ELF-1 (cell line): Measurements from ENCODE around the gene SELENBP1.
A peak's percentile ranks its signal among the peaks of the same experiment; 100 is the strongest.
"Not testable (repeated sequence)": the region's sequence is repeated elsewhere in the genome, so short reads cannot be mapped to it uniquely, and the experiment has no call there.

Source experiments
- DNase-seq: peaks from one replicate; pipeline ENCODE4 v3.0.0-alpha.2; 2016; ENCODE audit warnings: low read depth, low spot score

Gene SELENBP1

DNA sequence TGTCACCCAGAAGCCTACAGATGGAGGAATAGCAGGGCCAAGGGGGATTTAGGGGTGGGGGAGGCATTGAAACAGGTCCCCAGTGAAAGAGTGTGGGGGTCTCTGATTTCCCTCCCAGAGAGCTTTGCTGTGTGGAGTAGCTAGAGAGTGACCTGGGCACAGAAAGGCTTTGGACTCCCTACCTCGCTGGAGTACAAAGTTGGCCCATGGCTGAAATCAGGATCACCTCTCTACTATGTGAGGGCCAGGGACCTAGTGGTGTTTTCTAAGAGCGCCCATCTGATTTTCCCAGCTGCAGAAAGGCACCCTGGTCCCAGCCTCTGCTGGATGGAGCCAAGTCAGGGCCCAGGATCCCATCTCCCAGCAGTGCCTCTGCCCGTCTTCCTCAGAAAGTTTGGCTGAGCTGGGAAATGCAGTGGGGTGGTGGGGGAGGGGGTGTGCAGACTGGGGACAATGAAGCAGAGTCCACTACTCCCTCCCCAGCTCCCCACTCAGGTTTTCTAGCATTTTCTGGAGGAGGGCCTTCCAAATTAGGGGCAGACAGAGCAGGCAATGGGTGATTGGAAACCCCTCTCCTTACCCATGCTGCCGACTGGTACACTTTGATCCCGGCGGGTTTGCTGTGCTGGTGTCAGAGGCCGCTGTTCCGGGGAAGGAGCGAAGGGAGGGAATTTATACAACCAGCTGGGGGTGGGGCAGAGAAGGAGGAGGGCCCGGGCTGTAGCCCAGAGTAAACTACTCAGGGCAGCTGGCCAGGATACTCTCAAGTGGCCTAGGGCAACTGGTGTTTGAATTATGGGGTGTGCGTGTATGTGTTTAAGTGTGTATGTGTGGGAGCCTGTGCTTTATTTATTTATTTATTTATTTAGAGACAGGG lies at the start of gene SELENBP1:
Gene SELENBP1, minus strand, starts transcription at position 648 of the 877 bp plus-strand sequence. Its CDS starts 64 bp downstream, at position 584.
- DNase-seq, result peak; percentile 83

DNA sequence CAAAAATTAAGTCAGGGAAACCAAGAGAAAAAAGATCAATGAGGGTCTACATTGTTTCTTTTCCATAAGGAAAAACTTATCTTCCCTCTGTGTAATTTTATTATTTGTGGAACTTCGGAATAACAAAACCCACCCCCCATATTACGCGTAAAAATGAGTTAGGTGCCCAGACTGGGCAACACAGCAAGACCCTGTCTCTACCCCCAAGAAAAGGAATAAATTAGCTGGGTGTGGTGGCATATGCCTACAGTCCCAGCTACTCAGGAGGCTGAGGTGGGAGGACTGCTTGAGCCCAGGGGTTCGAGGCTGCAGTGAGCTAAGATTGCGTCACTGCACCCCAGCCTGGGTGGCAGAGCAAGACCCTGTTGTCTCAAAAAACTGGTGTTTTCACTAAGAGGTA lies 47.3 kb upstream of the SELENBP1 start:
- no peak for DNase-seq

DNA sequence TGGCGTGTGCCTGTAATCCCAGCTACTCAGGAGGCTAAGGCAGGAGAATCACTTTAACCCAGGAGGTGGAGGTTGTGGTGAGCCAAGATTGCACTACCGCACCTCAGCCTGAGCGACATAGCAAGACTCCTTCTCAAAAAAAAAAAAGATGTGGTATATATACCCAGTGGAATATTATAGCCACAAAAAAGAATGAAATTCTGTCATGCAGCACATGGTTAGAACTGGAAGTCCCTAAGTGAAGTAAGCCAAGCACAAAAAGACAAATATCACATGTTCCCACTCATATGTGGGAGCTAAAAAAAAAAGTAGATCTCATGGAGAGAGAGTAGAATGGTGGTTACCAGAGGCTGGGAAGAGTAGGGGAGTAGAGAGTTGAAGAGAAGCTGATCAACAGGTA lies 45.6 kb upstream of the SELENBP1 start:
- no peak for DNase-seq

DNA sequence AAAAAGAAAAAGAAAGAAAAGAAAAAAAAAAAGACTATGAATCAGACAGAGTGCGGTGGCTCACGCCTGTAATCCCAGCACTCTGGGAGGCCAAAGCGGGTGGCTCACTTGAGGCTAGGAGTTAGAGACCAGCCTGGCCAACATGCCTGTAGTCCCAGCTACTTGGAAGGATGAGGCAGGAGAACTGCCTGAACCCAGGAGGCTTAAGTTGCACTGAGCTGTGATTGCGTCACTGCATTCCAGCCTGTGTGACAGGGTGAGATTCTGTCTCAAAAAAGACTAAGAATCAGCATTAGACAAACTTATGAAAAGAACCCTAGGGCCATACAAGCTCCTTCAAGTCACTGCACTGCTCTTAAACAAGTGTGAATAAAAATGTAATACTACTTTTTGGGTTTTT lies 43.7 kb upstream of the SELENBP1 start:
- no peak for DNase-seq

DNA sequence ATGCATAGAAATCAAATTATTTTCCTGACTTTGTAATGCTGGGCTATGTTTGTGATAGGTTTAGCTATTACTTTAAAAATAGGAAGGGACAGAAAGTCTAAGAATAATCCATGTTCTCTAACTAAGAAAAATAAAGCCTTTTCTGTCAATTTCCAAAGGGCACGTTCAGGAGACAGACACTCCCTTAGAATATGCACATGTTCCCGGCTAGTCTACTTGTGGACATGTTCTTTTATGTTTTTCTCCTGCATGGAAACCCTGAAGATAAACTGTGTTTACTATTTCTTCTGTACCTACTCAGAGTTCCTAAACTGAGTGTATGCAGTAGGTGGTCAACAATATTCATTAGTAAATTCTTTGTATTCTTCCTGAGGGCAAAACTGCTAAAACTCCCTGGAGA lies 39.4 kb upstream of the SELENBP1 start:
- DNase-seq, result no peak

DNA sequence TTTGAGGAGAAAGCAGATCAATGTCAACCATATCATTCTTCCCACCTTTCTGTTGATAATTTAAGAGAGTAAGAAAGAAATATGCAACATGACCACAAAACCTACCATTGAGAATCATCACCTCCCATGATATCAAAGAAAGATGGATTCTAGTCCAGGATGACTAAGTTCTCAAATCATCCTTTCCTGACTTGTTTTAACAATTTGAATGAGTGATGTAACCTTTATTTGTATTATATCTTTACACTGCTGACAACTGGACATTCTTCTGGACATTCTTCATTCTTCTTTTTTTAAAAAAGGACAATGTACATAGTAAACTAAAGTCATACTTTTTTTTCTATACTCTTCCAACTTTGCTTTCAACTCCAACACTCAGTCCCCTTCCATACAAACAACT lies 36.4 kb upstream of the SELENBP1 start:
- no peak for DNase-seq

DNA sequence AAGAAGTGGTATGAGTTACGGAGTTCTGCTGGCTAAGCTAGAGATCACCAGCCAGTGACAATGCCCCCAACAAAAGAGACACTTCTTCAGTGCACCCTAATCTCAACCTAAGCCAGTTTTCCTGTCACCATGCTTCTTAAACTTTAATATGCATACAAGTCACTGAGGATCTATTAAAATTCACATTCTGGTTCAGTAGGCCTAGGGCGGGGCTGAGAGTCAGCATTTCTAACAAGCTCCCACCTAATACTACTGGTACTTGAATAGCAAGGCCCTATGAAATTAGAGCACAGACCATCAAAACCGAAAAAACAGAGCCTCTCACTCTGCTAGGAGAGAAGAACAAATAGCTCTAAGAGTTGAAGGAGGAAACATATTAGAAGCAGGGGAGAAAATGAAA lies 34.8 kb upstream of the SELENBP1 start:
- DNase-seq, result no peak

DNA sequence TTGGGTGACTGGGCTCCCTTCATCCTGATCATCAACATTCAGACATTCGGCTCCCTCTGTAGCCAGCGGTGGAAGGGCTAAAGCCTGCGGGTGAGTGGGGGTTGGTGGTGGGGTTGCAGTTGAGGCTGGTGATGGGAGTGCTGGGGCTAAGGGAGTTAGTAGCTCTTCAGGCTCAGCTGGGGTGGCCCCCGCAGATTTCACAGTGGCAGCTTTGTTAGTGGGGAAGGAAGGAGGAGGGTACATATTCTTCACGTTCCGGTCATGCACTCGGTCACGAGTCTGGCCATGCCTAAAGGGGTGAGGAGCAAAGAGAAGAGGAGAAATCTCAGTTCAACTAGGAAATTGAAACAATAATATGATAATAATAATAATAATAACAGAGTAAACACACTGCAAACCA lies 33.7 kb upstream of the SELENBP1 start:
- DNase-seq, result no peak

DNA sequence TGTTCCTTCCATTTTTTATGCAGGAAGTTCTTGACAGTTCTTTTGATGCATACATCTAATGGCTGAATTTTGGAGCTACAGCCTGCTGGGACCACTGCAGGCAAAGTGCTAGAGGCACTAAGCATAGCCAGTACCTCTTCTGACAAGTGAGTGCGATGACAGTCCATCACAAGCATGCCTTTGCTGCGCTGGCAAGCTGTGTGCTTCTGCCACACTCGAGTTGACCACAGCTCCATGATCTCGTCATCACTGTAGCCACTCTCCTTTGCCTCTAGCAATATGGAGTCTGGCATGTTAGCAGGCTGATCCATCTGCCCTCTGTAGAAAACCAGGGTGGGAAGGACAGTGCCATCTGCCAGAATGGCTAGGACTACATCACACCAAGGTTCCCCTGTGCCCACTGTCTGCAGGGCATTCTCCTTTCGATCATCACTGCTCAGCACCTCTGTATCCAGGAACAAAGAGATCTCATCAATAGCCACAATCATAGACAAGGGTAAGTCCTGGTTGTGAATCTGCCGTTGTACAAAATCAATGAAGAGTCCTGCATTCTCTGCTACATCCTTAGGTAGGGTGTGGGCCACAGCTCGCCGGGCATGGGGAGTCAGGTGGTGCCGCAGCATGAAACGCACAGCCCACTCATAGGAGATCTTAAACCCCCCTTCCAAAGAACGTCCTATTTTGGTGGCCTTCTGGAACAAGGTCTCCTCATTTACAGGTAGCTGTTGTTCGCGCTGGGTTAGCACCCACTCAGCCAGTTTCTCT lies 32.9 kb upstream of the SELENBP1 start:
- DNase-seq, result no peak

DNA sequence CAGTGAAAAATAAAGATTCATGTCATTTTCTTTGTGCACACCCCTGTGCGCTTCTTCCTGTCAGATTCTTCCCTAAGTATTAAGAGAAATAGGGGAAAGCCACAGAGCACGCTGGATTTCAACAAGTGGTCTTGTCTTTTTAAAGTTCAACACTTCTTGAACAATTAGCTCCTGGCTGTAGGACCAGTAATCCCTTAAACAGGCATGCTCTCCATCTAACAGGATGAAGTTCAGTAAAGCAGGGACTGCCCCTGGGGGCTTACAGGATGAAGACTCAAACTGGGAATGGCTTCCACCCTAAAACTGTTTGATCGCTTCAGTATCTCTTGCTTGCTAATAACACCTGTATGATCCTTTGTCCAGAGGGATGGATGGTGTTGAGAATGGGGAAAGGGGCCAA lies 31.1 kb upstream of the SELENBP1 start:
- no peak for DNase-seq

DNA sequence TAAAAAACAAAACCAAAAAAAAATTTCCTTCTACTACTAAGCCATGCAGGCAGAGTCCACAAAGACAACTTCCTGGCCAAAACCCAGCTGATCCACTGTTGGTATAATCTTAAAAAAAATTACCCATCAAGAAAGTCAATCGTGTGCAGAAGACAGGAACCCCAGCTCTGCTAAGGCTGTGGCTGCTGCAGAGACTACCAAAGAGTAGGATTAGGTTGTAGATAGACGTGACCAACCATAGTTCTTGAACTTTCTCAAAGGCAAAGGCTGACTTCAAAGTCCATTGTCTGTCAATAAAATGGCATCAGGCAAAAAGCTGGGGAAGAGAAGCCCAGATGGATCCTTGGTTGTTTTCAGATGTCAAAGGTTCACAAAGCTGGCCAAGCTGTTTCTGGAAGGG lies 30.3 kb upstream of the SELENBP1 start:
- DNase-seq, result no peak

DNA sequence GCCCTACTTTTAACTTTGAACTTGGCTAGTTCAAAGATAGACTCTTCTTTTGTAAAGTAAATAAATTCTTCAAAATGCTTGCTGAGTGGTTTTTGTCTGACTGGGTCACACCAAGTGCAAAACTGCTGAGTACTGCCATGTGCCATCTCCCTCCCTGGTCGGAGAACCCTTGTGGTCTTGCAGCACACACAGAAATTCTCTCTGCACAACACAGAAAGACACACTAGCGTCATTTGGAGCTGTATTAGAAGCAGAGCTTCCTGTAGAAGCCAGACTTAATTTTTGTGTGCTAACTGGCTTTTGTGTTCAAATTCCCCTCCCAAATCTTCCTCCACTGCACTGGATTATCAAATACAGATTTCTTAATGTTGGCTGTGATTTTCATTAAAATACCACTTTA lies 29.4 kb upstream of the SELENBP1 start:
- no peak for DNase-seq

DNA sequence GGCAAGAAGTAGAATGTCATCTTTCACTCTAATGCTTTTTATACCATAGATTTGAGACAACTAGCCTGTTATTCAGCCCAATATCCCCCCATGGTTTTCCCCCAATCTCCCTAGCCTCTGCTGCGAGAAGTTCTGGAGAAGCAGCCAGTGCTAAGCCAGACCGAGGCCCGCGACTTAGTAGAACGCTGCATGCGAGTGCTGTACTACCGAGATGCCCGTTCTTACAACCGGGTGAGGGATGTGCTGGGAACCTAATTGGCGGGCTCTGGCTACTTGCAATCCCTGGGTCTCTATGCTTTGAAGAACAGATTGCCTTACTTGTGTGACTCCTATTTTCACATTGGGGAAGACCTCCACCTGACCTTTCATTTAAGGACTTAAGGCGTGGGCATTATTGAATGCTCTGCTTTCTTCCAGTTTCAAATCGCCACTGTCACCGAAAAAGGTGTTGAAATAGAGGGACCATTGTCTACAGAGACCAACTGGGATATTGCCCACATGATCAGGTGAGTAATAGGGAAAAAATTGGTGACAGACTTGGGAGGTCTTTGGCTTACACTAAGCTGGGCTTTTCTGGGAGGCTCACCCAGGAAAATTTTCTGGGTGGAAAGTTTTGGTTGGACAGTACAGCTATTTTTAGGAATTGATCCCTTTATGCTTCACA lies 28.8 kb upstream of the SELENBP1 start:
- DNase-seq, result no peak

DNA sequence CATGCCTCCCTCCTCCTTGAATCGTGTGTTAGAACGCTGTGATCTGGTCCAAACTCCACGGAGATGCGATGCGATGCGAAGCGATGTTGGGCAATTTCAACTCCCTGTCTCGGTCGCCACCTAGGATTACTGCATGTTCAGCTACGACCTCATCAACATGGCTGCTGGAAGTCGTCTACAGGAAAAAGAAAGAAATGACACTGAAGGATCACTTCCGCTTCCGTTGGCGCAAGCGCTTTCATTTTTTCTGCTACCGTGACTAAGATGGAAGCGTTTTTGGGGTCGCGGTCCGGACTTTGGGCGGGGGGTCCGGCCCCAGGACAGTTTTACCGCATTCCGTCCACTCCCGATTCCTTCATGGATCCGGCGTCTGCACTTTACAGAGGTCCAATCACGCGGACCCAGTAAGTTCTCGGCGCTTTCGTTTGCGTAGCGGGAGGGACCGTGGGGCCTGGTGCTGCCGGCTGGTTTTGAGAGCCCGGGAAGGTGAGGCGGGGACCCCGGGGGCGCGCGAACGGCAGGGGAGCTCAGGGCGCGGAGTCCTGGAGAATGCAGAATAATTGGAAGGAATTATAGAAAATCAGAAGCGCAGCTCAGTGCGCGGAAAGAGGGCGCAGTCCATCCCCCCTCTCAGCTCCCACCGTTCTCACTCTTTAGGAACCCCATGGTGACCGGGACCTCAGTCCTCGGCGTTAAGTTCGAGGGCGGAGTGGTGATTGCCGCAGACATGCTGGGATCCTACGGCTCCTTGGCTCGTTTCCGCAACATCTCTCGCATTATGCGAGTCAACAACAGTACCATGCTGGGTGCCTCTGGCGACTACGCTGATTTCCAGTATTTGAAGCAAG lies 27.0 kb upstream of the SELENBP1 start, which contains the start of gene PSMB4:
Gene PSMB4, plus strand, starts transcription at position 250 of the 848 bp plus-strand sequence. Its CDS starts 15 bp downstream, at position 265.
- DNase-seq, result peak; percentile 91

DNA sequence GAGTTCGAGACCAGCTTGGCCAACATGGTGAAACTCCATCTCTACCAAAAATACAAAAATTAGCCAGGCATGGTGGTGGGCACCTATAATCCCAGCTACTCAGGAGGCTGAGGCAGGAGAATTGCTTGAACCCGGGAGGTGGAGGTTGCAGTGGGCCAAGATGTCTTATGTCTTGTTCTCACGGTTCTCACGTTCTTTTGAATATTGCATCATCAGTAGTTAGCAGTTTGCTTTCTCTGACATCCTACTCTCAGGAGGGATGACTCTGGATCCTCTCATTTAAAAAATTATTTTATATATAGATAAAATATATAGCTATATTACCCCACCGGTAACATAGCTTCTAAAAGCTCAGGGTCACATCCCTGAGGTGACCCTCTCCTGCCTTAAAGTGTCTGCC lies 23.8 kb upstream of the SELENBP1 start:
- not testable (repeated sequence) for DNase-seq

DNA sequence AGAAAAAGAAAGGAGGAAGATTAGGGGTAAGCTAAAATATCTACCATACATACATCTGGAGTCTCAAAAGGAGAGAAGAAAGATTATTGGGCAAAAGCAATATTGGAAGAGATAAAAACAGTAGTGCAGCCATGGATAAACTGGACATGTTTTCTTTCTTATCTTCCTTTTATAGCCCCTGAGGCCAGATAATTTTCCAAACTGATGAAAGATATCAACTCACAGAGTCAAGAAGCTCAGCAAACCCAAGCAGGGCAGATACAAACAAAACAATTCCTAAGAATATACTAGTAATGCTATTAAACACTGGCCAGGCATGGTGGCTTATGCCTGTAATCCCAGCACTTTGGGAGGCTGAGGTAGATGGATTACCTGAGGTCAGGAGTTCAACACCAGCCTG lies 21.1 kb upstream of the SELENBP1 start:
- DNase-seq, result no peak

DNA sequence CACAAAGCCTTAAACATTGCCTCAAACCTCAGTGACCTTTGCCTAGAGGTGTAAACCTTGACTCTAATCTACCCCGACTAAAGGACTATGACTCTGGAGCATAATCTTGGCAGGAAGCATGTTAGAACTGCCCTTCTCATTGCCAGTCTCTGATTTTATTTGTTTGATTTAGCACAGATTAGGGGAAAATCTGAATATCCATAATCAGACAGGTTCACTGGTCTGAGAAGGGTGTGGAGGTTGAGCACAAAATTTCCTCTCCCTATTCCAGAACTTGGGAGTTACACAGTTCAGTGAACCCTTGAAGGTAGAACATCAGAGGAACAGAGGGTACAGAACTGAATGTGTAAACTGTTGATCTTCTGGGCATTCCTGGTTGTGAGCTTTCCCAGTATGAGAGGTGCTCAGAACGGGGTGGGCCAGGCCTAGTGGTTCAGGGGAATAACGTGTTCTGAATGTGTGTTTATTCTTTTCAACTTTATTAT lies 18.6 kb upstream of the SELENBP1 start:
- no peak for DNase-seq

DNA sequence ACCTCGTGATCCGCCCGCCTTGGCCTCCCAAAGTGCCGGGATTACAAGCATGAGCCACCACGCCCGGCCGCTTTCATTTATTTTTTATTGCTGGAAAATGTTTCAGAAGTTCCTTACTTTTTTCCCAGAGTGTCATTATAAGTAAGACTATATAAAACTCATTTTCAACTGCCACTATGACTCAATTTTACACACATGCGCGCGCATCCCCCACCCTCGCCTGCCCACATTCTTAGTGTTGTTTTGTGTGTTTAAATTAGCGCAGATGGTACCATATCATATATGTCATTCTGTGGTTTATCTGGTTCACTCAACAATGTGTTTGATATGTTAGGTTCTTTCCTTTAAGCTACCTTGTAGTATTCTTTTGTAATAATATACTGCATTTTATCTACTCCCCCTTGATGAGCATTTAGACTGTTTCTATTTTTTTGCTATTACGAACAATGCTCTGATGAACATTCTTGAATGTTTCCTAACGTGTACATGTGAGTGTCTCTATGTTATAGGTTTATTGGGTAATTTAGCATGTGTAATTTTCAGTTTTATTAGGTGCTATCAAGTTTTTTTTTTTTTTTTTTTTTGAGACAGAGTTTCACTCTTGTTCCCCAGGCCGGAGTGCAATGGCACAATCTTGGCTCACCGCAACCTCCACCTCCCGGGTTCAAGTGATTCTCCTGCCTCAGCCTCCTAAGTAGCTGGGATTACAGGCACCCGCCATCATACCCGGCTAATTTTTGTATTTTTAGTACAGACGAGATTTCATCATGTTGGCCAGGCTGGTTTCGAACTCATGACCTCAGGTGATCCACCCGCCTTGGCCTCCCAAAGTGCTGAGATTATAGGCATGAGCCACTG lies 17.9 kb upstream of the SELENBP1 start:
- DNase-seq, result not testable (repeated sequence)

DNA sequence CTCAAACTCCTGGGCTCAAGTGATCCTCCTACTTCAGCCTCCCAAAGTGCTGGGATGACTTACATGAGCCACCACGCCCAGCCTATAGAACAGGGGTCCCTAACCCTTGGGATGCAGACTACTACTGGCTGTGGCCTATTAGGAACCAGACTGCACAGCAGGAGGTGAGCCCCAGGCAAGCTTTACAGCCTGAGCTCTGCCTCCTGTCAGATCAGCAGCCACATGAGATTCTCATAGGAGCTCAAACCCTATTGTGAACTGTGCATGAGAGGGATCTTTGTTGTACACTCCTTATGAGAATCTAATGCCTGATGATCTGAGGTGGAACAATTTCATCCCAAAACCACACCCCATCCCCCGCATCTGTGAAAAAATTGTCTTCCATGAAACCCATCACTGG lies 13.5 kb upstream of the SELENBP1 start:
- peak; percentile 41 for DNase-seq

DNA sequence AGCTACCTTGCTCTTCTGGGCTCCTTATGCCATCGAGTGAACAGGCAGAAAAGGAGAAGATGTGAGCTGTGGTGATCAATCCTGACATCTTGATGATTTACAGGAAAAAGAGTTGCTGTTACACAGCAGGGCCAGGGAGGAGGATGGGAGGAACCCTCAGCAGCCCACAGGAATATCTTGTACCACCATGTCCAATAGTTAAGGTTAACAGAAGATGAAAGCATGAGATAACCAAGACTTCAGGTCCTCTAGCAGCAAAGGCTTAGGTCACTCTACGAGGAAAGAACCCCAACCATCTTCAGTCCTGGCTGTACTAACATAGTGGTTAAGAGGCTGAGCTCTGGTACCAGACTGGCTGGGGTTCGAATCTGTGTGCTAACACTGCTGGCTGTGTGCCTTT lies 12.1 kb upstream of the SELENBP1 start:
- DNase-seq, result no peak
